KOPT-K1 (cell line): ENCODE data around the gene ST8SIA2.

Experiments used
- H3K27ac ChIP-seq: fragments of 200-600 bp; sonication (generic); 2 replicates; pipeline ENCODE4 v1.5.1; 2016; ENCODE audit warnings: antibody characterized with exemption, mild to moderate bottlenecking, low read depth, low read length; ENCODE audit not compliant: poor library complexity, severe bottlenecking
- H3K36me3 ChIP-seq: fragments of 200-600 bp; sonication (generic); 2 replicates; pipeline ENCODE4 v1.5.1; 2017; ENCODE audit warnings: antibody characterized with exemption, mild to moderate bottlenecking, low read length, moderate library complexity; ENCODE audit not compliant: insufficient read depth
- H3K9me3 ChIP-seq: fragments of 200-600 bp; sonication (generic); 2 replicates; pipeline ENCODE4 v1.5.1; 2017; ENCODE audit warnings: antibody characterized with exemption, low read length, mild to moderate bottlenecking; ENCODE audit not compliant: insufficient read depth, poor library complexity, severe bottlenecking

ST8SIA2 gene

GRCh38 chr15:92410537-92410936 is 16.9 kb downstream of the ST8SIA2 start:
- Histone ChIP-seq H3K36me3 (no peaks in the 10 kb centered on the region), H3K27ac (no peak overlapping the region), H3K9me3 (no peaks in the 10 kb centered on the region)

GRCh38 chr15:92411256-92411655 is 17.6 kb downstream of the ST8SIA2 start:
- no peak overlapping the region for H3K27ac ChIP-seq
- no peaks in the 10 kb centered on the region for H3K36me3 ChIP-seq
- no peaks in the 10 kb centered on the region for H3K9me3 ChIP-seq

DNA sequence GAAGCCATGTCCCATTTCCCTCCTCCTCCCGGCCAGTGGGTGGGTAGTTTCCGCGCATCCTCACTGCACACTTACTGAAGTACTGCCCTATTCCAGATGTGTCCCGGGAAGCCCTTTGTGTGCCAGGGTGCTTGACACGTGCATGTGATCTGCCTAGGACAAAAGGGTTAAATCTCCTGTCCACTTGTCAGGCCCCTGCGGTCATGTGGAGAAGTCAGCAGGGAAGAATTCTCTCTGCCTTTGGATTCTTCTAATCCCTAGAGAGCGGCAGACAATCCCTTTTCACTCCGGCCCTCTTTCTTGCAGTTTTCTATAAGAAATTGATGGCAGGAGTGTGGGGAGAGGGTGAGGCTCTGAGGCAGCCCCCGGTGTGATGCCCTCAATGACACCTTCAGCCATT is 19.8 kb downstream of the ST8SIA2 start:
- Histone ChIP-seq H3K9me3 (no peaks in the 10 kb centered on the region), H3K27ac (no peak overlapping the region), H3K36me3 (no peaks in the 10 kb centered on the region)

DNA sequence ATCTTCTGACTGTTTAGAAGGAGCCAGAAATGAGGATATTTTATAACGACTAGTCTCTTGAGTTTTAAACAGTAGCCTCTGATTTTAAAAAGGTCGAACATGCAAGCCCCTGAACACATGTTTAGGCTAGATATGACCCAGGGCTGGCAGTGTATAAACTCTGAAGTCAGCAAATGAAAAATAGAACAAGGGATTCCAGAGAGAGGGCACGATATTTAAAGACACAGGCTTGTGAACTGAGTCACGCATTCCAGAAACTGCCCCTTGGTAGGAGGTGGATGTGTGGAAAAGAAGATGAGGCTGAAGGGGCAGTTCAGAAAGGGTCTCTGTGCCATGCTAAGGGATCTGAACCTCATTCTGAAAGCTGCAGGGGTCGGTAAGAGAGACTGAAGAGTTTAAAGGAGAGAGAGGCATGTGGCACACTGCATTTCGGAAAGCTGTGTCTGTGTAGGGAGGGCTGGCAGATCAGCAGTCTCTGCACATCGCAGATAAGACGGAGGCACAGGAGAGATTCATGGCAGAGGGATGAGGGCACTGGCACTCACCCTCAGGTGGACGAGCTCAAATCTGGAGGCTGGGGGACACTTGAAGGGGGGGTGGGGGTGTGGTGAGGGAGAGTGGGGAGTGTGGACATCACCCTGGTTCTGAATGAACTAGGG is 22.1 kb downstream of the ST8SIA2 start:
- Histone ChIP-seq H3K9me3 (no peaks in the 10 kb centered on the region), H3K36me3 (no peaks in the 10 kb centered on the region), H3K27ac (no peak overlapping the region)

- H3K36me3 ChIP-seq, result no peaks in the 10 kb centered on the region
- H3K9me3 ChIP-seq, result no peaks in the 10 kb centered on the region
- H3K27ac ChIP-seq, result no peak overlapping the region
These were observed 22.9 kb downstream of the ST8SIA2 start for GRCh38 chr15:92416557-92416956.

- Histone ChIP-seq H3K27ac (no peak overlapping the region), H3K9me3 (no peaks in the 10 kb centered on the region), H3K36me3 (no peaks in the 10 kb centered on the region)
These were observed 24.0 kb downstream of the ST8SIA2 start for GRCh38 chr15:92417716-92418115.

DNA sequence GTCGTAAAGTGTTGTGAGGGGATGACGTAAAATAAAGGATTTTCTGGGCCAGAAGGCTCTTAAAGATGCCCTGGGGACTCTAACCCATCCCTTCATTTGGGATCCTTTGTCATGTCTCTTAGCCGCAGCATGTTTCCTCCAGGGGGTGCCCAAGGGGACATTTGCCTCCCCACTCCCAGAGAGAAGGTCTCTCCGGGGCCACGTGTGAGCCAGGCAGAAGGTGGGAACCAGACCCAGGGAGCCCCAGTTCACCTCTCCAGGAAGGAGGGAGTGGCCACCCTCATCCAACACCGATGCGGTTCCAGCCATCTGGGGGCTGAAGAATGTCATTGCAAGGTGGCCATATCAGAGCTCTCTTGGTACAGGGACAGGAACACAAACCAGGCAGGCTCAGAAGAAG is 25.2 kb downstream of the ST8SIA2 start:
- Histone ChIP-seq H3K27ac (no peak overlapping the region), H3K9me3 (no peaks in the 10 kb centered on the region), H3K36me3 (no peaks in the 10 kb centered on the region)

- H3K9me3 ChIP-seq, result no peaks in the 10 kb centered on the region
- H3K36me3 ChIP-seq, result no peaks in the 10 kb centered on the region
- H3K27ac ChIP-seq, result no peak overlapping the region
These were observed 28.3 kb downstream of the ST8SIA2 start for GRCh38 chr15:92421976-92422375.

DNA sequence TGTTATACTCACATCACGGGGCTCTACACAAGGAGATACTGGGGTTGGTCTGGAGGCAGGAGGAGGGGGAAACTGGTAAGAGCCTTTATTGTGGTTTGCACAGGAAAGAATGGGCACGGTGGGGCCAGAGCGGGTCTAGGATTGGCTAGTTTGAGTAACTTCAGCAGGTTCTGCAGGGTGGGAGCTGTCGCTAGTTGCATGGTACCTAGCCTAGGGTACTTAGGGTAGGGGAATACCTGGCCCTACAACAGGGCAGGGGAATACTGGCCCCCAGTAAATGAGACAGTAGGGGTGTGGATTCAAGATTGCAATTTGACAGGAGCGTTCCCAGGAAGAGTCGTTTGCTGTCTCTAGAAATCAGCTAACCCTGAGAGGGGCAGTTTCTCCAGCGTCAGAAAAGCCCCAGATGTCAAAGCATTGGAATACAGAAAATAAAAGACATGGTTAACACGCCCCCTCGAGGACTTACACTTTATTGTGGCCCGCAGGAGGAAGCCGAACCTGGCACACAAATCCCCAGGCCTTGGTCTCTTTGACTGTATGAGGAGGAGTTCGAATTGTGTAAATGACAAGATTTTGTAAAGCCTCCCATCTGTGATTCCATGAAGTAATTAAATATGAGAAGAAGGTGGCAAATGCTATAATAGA is 32.0 kb downstream of the ST8SIA2 start:
- H3K27ac ChIP-seq, result no peak overlapping the region
- no peaks in the 10 kb centered on the region for H3K9me3 ChIP-seq
- no peaks in the 10 kb centered on the region for H3K36me3 ChIP-seq

DNA sequence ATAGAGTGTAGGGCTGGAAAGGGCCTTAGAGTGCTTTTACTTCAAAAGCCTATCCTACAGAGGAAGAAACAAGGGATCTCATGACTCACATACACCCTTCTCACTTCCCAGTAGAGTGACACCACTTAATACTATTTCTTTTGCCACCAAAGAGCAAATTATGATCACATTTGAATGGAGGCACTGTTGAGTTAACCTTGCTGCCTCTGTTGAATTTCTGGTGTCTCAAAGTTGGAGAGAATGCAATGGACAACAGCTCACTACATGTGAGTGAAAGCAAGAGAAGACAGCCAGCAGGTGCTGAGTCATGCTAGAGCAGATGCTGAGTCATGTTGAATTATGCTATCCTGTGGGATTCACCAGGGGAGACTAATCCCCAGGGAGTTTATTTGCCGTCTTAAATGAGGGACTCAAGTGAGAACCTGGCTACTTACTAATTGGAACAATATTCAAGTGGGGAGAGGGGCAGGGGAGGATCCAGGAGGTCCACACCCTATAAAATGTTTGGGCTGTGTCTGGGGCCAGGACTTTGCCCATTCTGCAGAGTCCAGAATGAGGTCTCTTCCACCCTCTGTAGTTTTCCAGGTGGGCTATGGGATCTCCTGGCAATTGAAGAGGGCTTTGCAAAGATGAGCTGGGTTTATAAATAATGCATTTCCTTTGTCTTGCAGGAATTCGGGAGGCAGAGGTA is 35.8 kb downstream of the ST8SIA2 start:
- no peaks in the 10 kb centered on the region for H3K9me3 ChIP-seq

DNA sequence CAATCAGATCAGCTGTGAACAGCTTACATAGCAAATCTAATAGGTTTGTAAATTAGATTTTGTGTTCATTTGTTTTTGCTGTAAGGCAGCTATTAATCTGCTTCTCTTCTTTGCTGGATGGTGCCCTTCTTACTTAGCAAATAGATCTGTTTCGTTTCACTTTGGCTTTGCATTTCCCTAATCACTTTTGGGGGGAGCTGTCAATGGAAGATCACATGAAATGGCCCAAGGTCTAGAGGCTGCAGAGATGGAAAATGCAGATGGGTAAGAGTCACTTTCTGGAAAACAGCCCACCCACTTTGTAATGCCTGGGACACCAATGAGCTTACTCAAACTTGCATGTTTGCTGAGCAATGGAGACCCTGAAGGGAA is 36.4 kb downstream of the ST8SIA2 start:
- Histone ChIP-seq H3K9me3 (no peaks in the 10 kb centered on the region), H3K36me3 (no peaks in the 10 kb centered on the region), H3K27ac (no peak overlapping the region)

More for the DNA sequence above, 35.8 kb downstream of the ST8SIA2 start:
- Histone ChIP-seq H3K36me3 (no peaks in the 10 kb centered on the region), H3K27ac (no peak overlapping the region)

GRCh38 chr15:92435145-92435544 is 41.5 kb downstream of the ST8SIA2 start:
- Histone ChIP-seq H3K36me3 (no peaks in the 10 kb centered on the region), H3K9me3 (no peaks in the 10 kb centered on the region), H3K27ac (no peak overlapping the region)

DNA sequence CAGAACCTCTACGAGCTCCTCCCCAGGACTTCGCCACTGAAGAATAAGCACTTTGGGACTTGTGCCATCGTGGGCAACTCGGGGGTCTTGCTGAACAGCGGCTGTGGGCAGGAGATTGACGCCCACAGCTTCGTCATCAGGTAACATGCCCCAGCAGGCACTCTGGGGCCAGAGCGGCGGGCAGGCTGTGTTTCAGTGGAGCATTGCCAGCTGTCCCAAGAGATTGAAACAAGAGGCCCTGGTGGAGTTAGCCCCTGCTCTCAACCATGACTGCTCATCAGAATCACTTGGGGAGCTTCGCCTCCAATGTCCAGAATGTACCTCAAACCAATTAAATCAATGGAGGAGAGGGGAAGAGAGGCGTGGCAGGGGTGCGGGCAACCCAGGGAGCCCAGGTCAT is 44.8 kb downstream of the ST8SIA2 start:
- no peak overlapping the region for H3K27ac ChIP-seq
- no peaks in the 10 kb centered on the region for H3K9me3 ChIP-seq
- no peaks in the 10 kb centered on the region for H3K36me3 ChIP-seq

DNA sequence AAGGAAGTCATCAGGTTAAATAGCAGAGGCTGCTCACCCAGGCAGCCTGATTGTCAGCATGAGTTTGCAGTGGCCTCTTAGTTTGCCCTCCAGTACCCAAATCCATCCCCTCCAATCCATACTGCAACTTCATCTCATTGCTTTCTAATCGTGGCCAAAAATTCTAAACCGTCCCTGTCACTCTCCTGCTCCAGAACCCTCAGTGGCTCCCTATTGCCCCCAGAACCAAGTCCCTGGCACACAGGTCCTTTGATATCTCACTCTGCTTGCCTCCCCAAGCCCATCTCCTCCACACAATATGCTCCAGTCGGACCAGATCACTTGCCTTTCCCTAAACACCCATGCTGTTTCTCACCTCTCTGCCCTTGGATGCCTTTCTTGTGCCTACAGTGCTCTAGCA is 49.7 kb downstream of the ST8SIA2 start:
- Histone ChIP-seq H3K9me3 (no peaks in the 10 kb centered on the region), H3K27ac (no peak overlapping the region), H3K36me3 (no peaks in the 10 kb centered on the region)

- Histone ChIP-seq H3K27ac (no peak overlapping the region), H3K9me3 (no peaks in the 10 kb centered on the region), H3K36me3 (no peaks in the 10 kb centered on the region)
These were observed 51.0 kb downstream of the ST8SIA2 start for GRCh38 chr15:92444631-92445030.

DNA sequence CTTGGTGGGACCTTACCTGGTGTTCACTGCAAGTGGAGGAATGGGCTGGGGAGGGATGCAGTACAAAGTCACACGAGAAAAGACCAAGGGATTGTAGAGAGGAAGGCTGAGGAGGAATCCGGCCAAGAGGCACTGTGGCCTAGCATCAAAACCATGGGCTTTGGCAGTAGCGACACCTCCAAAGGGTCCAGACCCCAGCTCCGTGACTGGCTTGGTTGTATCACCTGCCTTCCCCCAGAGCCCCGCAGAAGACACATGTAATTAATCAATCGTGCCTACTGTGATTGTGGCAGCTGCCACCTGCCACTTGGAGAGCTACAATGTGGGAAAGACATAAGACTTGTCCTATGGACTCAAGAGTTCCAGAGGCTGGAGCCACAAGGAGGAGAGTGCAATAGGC is 54.7 kb downstream of the ST8SIA2 start:
- Histone ChIP-seq H3K9me3 (no peaks in the 10 kb centered on the region), H3K36me3 (no peaks in the 10 kb centered on the region), H3K27ac (no peak overlapping the region)
